Measurements from ENCODE around the gene ADAMTSL1. TPM values are rescaled to one million over a fixed set of nuclear protein-coding genes. Genes with fewer than 3 reads are reported as not detected.
A peak's percentile ranks its signal among the peaks of the same experiment; 100 is the strongest.

The ADAMTSL1 gene
- total and polyA plus RNA-seq, 4 donors: 0.31 to 3.4 (median 1.9) TPM

DNA sequence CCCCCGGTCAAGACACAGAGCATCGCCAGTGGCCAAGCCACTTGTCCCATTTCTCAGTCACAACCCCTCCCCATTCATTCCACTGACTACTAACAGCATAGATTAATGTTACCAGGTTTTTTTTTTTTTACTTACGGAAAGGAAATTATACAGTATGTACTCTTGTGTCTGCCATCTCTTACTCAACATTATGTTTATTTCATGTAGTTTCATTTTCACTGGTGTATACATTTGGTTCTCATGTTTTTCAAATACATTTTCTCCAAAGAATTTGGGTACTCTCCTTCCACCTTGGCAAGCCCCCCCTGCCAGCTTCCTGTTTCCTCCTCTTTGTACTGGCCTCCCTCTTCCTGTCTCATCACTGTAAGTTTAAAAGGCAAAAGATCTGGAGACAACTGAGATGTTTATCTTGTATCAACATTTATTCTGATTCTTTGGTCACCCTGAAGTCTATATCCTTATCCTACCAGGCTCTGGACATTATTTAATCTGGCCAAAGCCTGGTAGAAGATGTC lies 351.8 kb downstream of the ADAMTSL1 start:
- TF ChIP-seq, protein P1, sequence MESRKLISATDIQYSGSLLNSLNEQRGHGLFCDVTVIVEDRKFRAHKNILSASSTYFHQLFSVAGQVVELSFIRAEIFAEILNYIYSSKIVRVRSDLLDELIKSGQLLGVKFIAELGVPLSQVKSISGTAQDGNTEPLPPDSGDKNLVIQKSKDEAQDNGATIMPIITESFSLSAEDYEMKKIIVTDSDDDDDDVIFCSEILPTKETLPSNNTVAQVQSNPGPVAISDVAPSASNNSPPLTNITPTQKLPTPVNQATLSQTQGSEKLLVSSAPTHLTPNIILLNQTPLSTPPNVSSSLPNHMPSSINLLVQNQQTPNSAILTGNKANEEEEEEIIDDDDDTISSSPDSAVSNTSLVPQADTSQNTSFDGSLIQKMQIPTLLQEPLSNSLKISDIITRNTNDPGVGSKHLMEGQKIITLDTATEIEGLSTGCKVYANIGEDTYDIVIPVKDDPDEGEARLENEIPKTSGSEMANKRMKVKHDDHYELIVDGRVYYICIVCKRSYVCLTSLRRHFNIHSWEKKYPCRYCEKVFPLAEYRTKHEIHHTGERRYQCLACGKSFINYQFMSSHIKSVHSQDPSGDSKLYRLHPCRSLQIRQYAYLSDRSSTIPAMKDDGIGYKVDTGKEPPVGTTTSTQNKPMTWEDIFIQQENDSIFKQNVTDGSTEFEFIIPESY (IDR thresholded peaks at IDR 0.05): no peak
- no peak for TF ChIP-seq SP1 (IDR thresholded peaks at IDR 0.05)
- TF ChIP-seq, protein P2, sequence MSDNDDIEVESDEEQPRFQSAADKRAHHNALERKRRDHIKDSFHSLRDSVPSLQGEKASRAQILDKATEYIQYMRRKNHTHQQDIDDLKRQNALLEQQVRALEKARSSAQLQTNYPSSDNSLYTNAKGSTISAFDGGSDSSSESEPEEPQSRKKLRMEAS (IDR thresholded peaks at IDR 0.05): no peak
- TF ChIP-seq, protein P3, sequence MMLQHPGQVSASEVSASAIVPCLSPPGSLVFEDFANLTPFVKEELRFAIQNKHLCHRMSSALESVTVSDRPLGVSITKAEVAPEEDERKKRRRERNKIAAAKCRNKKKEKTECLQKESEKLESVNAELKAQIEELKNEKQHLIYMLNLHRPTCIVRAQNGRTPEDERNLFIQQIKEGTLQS (IDR thresholded peaks at IDR 0.05): no peak
- TF ChIP-seq RXRA (IDR thresholded peaks at IDR 0.05): no peak
- no peak for TF ChIP-seq YY1 (IDR thresholded peaks at IDR 0.05)
- no peak for TF ChIP-seq RAD21 (IDR thresholded peaks at IDR 0.05)
- no peak for TF ChIP-seq GABPA (IDR thresholded peaks at IDR 0.05 in 1 of 2, conservative IDR thresholded peaks at IDR 0.05 in 1 of 2)
- TF ChIP-seq, protein P4, sequence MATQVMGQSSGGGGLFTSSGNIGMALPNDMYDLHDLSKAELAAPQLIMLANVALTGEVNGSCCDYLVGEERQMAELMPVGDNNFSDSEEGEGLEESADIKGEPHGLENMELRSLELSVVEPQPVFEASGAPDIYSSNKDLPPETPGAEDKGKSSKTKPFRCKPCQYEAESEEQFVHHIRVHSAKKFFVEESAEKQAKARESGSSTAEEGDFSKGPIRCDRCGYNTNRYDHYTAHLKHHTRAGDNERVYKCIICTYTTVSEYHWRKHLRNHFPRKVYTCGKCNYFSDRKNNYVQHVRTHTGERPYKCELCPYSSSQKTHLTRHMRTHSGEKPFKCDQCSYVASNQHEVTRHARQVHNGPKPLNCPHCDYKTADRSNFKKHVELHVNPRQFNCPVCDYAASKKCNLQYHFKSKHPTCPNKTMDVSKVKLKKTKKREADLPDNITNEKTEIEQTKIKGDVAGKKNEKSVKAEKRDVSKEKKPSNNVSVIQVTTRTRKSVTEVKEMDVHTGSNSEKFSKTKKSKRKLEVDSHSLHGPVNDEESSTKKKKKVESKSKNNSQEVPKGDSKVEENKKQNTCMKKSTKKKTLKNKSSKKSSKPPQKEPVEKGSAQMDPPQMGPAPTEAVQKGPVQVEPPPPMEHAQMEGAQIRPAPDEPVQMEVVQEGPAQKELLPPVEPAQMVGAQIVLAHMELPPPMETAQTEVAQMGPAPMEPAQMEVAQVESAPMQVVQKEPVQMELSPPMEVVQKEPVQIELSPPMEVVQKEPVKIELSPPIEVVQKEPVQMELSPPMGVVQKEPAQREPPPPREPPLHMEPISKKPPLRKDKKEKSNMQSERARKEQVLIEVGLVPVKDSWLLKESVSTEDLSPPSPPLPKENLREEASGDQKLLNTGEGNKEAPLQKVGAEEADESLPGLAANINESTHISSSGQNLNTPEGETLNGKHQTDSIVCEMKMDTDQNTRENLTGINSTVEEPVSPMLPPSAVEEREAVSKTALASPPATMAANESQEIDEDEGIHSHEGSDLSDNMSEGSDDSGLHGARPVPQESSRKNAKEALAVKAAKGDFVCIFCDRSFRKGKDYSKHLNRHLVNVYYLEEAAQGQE (IDR thresholded peaks at IDR 0.05): no peak
- TF ChIP-seq JUND (IDR thresholded peaks at IDR 0.05): no peak
- TF ChIP-seq HNF4G (IDR thresholded peaks at IDR 0.05): no peak
- TF ChIP-seq FOXA2 (IDR thresholded peaks at IDR 0.05): no peak
- no peak for TF ChIP-seq FOXA1 (IDR thresholded peaks at IDR 0.05)
- TF ChIP-seq NR2F2 (IDR thresholded peaks at IDR 0.05): no peak
- TF ChIP-seq HNF4A (conservative IDR thresholded peaks at IDR 0.05): no peak
- no peaks in the 10 kb centered on the region for H3K27me3 ChIP-seq (ENCODE audit: control insufficient read depth in 4 of 4, insufficient read depth in 4 of 4, low read length in 3 of 4)
- H3K36me3 ChIP-seq (ENCODE audit: control insufficient read depth in 4 of 4, insufficient read depth in 3 of 4, low read depth in 1 of 4, low read length in 3 of 4): no peaks in the 10 kb centered on the region
- DNase-seq (ENCODE audit: low spot score): no peak
- H3K27ac ChIP-seq (ENCODE audit: low read depth in 1 of 2, low read length in 2 of 2): no peak overlapping the region
- H3K4me1 ChIP-seq (ENCODE audit: control insufficient read depth in 4 of 4, insufficient read depth in 4 of 4, low read length in 3 of 4): peaks cover 0 to 9% (median 5%) of the 10 kb centered on the region in 4 donors
- H3K9ac ChIP-seq (ENCODE audit: low read depth in 1 of 2, low read length in 2 of 2): no peak overlapping the region
- no peaks in the 10 kb centered on the region for H3K9me3 ChIP-seq (ENCODE audit: control insufficient read depth in 4 of 4, low read length in 3 of 4)
- 93% methylated on average over 3 of the region's 3 CpGs for WGBS
- H3K4me3 ChIP-seq (ENCODE audit: low read depth in 1 of 3, low read length in 3 of 3): no peak overlapping the region

DNA sequence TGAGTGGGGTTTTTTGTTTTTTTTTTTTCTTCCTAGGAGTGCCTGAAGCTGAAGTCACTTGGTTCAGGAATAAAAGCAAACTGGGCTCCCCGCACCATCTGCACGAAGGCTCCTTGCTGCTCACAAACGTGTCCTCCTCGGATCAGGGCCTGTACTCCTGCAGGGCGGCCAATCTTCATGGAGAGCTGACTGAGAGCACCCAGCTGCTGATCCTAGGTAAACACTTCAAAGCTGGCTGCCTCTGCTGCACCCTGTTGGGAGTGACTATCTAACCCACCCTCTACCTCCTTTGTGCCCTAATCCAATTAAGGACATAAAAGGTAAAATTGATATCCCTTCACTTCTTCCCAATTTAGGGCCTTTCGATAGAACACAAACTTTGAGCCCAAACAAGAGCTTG lies 352.3 kb downstream of the ADAMTSL1 start:
- TF ChIP-seq EGR1 (IDR thresholded peaks at IDR 0.05; ENCODE audit: low read depth in 2 of 2): no peak
- peak in 1 of 2 donors; percentile 23 for TF ChIP-seq HNF4A (conservative IDR thresholded peaks at IDR 0.05)
- Histone ChIP-seq H3K4me1 (ENCODE audit: control insufficient read depth in 4 of 4, insufficient read depth in 4 of 4, low read length in 3 of 4) (peaks cover 0 to 9% (median 5%) of the 10 kb centered on the region in 4 donors), H3K36me3 (ENCODE audit: control insufficient read depth in 4 of 4, insufficient read depth in 3 of 4, low read depth in 1 of 4, low read length in 3 of 4) (no peaks in the 10 kb centered on the region), H3K9ac (ENCODE audit: low read depth in 1 of 2, low read length in 2 of 2) (no peak overlapping the region), H3K9me3 (ENCODE audit: control insufficient read depth in 4 of 4, low read length in 3 of 4) (no peaks in the 10 kb centered on the region), H3K27ac (ENCODE audit: low read depth in 1 of 2, low read length in 2 of 2) (no peak overlapping the region), H3K4me3 (ENCODE audit: low read depth in 1 of 3, low read length in 3 of 3) (no peak overlapping the region), H3K27me3 (ENCODE audit: control insufficient read depth in 4 of 4, insufficient read depth in 4 of 4, low read length in 3 of 4) (no peaks in the 10 kb centered on the region)
- WGBS: 83% methylated on average over 6 of the region's 6 CpGs
- DNase-seq (ENCODE audit: low spot score): no peak
